H9 (cell line): Measurements from ENCODE around the gene HBD. TPM values are rescaled to one million over a fixed set of nuclear protein-coding genes. Genes with fewer than 3 reads are reported as not detected.

Experiments
- DNase-seq: peaks from one replicate; pipeline ENCODE4 v3.0.0-alpha.2; 2017
- H2AFZ ChIP-seq: one replicate; pipeline ENCODE4 v1.6.1; 2013; ENCODE audit warnings: mild to moderate bottlenecking, low read length, control low read depth, moderate library complexity
- H2AK5ac ChIP-seq: 2 replicates; pipeline ENCODE4 v1.6.1; 2013; ENCODE audit warnings: low read length, control low read depth, mixed read lengths; ENCODE audit not compliant: insufficient read length
- H2BK120ac ChIP-seq: one replicate; pipeline ENCODE4 v1.6.1; 2013; ENCODE audit warnings: low read depth, mild to moderate bottlenecking, low read length, control low read depth, inconsistent platforms; ENCODE audit not compliant: poor library complexity, severe bottlenecking
- H2BK12ac ChIP-seq: 2 replicates; pipeline ENCODE4 v1.6.1; 2013; ENCODE audit warnings: low read length, control low read depth, mixed read lengths, low read depth; ENCODE audit not compliant: insufficient read length
- H2BK15ac ChIP-seq: 2 replicates; pipeline ENCODE4 v1.6.1; 2013; ENCODE audit warnings: low read depth, low read length, control low read depth
- H2BK20ac ChIP-seq: one replicate; pipeline ENCODE4 v1.6.1; 2013; ENCODE audit warnings: low read depth, mild to moderate bottlenecking, low read length, control low read depth, inconsistent platforms; ENCODE audit not compliant: poor library complexity, severe bottlenecking
- H2BK5ac ChIP-seq: 2 replicates; pipeline ENCODE4 v1.6.1; 2013; ENCODE audit warnings: low read length, control low read depth, mixed read lengths; ENCODE audit not compliant: insufficient read length
- H3K14ac ChIP-seq: 2 replicates; pipeline ENCODE4 v1.6.1; 2013; ENCODE audit warnings: low read length, control low read depth; ENCODE audit not compliant: insufficient read depth
- H3K18ac ChIP-seq: 2 replicates; pipeline ENCODE4 v1.6.1; 2013; ENCODE audit warnings: low read depth, mild to moderate bottlenecking, mixed read lengths, low read length, control low read depth; ENCODE audit not compliant: insufficient read length
- H3K23ac ChIP-seq: 2 replicates; pipeline ENCODE4 v1.6.1; 2013; ENCODE audit warnings: low read length, control low read depth, mixed read lengths, low read depth; ENCODE audit not compliant: insufficient read length
- H3K23me2 ChIP-seq: 2 replicates; pipeline ENCODE4 v1.6.1; 2013; ENCODE audit warnings: low read depth, mild to moderate bottlenecking, mixed read lengths, low read length, control low read depth; ENCODE audit not compliant: insufficient read length, poor library complexity, severe bottlenecking
- H3K27ac ChIP-seq: 2 replicates; pipeline ENCODE4 v1.5.1; 2013; ENCODE audit warnings: low read length, control low read depth, mixed read lengths, low read depth; ENCODE audit not compliant: insufficient read length
- H3K27me3 ChIP-seq: 2 replicates; pipeline ENCODE4 v1.6.1; 2013; ENCODE audit warnings: low read length, control low read depth, inconsistent platforms; ENCODE audit not compliant: insufficient read depth
- H3K4ac ChIP-seq: 2 replicates; pipeline ENCODE4 v1.6.1; 2013; ENCODE audit warnings: low read depth, mild to moderate bottlenecking, control low read depth, inconsistent platforms, low read length, moderate library complexity
- H3K4me1 ChIP-seq: 2 replicates; pipeline ENCODE4 v1.6.1; 2013; ENCODE audit warnings: low read length, control low read depth, inconsistent platforms; ENCODE audit not compliant: insufficient read depth
- H3K4me2 ChIP-seq: 2 replicates; pipeline ENCODE4 v1.6.1; 2013; ENCODE audit warnings: low read length, control low read depth, mixed read lengths; ENCODE audit not compliant: insufficient read length, insufficient read depth
- H3K56ac ChIP-seq: 2 replicates; pipeline ENCODE4 v1.6.1; 2013; ENCODE audit warnings: low read depth, mild to moderate bottlenecking, mixed read lengths, low read length, control low read depth; ENCODE audit not compliant: insufficient read length
- H3K79me1 ChIP-seq: 2 replicates; pipeline ENCODE4 v1.6.1; 2013; ENCODE audit warnings: low read depth, mild to moderate bottlenecking, moderate library complexity, low read length, control low read depth, inconsistent platforms; ENCODE audit not compliant: insufficient read depth, poor library complexity, severe bottlenecking
- H3K79me2 ChIP-seq: 2 replicates; pipeline ENCODE4 v1.6.1; 2013; ENCODE audit warnings: low read length, control low read depth, inconsistent platforms; ENCODE audit not compliant: insufficient read depth
- H3K9ac ChIP-seq: 2 replicates; pipeline ENCODE4 v1.6.1; 2013; ENCODE audit warnings: low read length, control low read depth, mixed read lengths; ENCODE audit not compliant: insufficient read length; ENCODE audit errors: extremely low read depth
- H3K9me3 ChIP-seq: one replicate; pipeline ENCODE4 v1.6.1; 2013; ENCODE audit warnings: low read depth, low read length, inconsistent platforms; ENCODE audit not compliant: control insufficient read depth
- H3T11ph ChIP-seq: one replicate; pipeline ENCODE4 v1.6.1; 2013; ENCODE audit warnings: mild to moderate bottlenecking, low read length, control low read depth, inconsistent platforms
- H4K20me1 ChIP-seq: one replicate; pipeline ENCODE4 v1.6.1; 2013; ENCODE audit not compliant: control insufficient read depth, insufficient read length, insufficient read depth
- H4K5ac ChIP-seq: 2 replicates; pipeline ENCODE4 v1.6.1; 2013; ENCODE audit warnings: low read depth, mild to moderate bottlenecking, mixed read lengths, low read length, control low read depth; ENCODE audit not compliant: insufficient read length
- H4K8ac ChIP-seq: replicated peaks from 2 replicates; pipeline ENCODE4 v1.6.1; 2013; ENCODE audit warnings: low read length, control low read depth, mixed read lengths, low read depth; ENCODE audit not compliant: insufficient read length
- H4K91ac ChIP-seq: 2 replicates; pipeline ENCODE4 v1.6.1; 2013; ENCODE audit warnings: low read depth, mild to moderate bottlenecking, moderate library complexity, mixed read lengths, low read length, control low read depth; ENCODE audit not compliant: insufficient read length
- H3K27ac Mint-ChIP-seq, 3 experiments: 2 replicates in 2 of 3; 3 replicates in 1 of 3; pipeline ENCODE4 v1.8.0; 2020 to 2021; ENCODE audit warnings: mixed read lengths in 3 of 3, mild to moderate bottlenecking in 1 of 3, moderate library complexity in 1 of 3
- H3K27me3 Mint-ChIP-seq: 2 replicates; pipeline ENCODE4 v1.8.0; 2021; ENCODE audit warnings: low read depth, mild to moderate bottlenecking, moderate library complexity, mixed read lengths
- H3K36me3 Mint-ChIP-seq, 3 experiments: 2 replicates in 2 of 3; 3 replicates in 1 of 3; pipeline ENCODE4 v1.8.0; 2020 to 2021; ENCODE audit warnings: low read depth in 3 of 3, mixed read lengths in 3 of 3; ENCODE audit not compliant: insufficient read depth in 1 of 3
- H3K4me1 Mint-ChIP-seq, 2 experiments: 2 replicates each; pipeline ENCODE4 v1.8.0; 2020; ENCODE audit warnings: mixed read lengths in 2 of 2
- H3K4me3 Mint-ChIP-seq, 2 experiments: 2 replicates in 1 of 2; 3 replicates in 1 of 2; pipeline ENCODE4 v1.8.0; 2020 to 2021; ENCODE audit warnings: mild to moderate bottlenecking in 2 of 2, mixed read lengths in 2 of 2, moderate library complexity in 1 of 2
- H3K9me3 Mint-ChIP-seq, 2 experiments: 2 replicates in 1 of 2; 3 replicates in 1 of 2; pipeline ENCODE4 v1.8.0; 2020; ENCODE audit warnings: mild to moderate bottlenecking in 2 of 2, mixed read lengths in 2 of 2, moderate library complexity in 1 of 2
- CTCF ChIP-seq: fragments of 200-600 bp; sonication (generic); conservative IDR thresholded peaks from 3 replicates; pipeline ENCODE4 v1.8.0; 2021; ENCODE audit warnings: antibody characterized with exemption, mild to moderate bottlenecking
- WGBS: extraction: QIAGEN DNeasy Blood & Tissue Kit; methylation state at CpG from one replicate; pipeline ENCODE4 v1.1.7; 2013; ENCODE audit warnings: missing lambda C conversion rate, low lambda C conversion rate, mixed read lengths; ENCODE audit not compliant: insufficient read length; ENCODE audit errors: extremely low coverage; 5-methylcytosine and 5-hydroxymethylcytosine counted together
- total RNA-seq: library from RNA; stranded (reverse); gene quantifications from 2 replicates; pipeline ENCODE4 v1.2.1, GENCODE V29; 2021

Gene HBD
- total RNA-seq, 1 experiment from 2014 or later = not detected

- Histone ChIP-seq H4K91ac (no peak overlapping the region), H3K23ac (no peak overlapping the region), H3K23me2 (no peaks in the 10 kb centered on the region), H3K79me2 (no peaks in the 10 kb centered on the region), H2BK5ac (no peak overlapping the region), H2BK12ac (no peak overlapping the region), H3K27me3 (no peaks in the 10 kb centered on the region), H3K14ac (no peak overlapping the region), H3K79me1 (no peaks in the 10 kb centered on the region), H4K5ac (no peak overlapping the region), H4K8ac (no peak overlapping the region), H3T11ph (no peak overlapping the region), H3K27ac (no peak overlapping the region), H3K4me1 (no peaks in the 10 kb centered on the region), H2BK15ac (no peak overlapping the region), H3K9me3 (no peaks in the 10 kb centered on the region), H2BK120ac (no peak overlapping the region), H4K20me1 (no peaks in the 10 kb centered on the region), H3K4ac (no peak overlapping the region), H3K9ac (no peak overlapping the region), H3K56ac (no peak overlapping the region), H3K18ac (no peak overlapping the region), H3K4me2 (no peak overlapping the region), H2AFZ (no peak overlapping the region), H2AK5ac (no peak overlapping the region), H2BK20ac (no peak overlapping the region)
- Mint-ChIP-seq H3K27me3 (peaks cover 6% of the 10 kb centered on the region), H3K36me3 (no peaks in the 10 kb centered on the region), H3K9me3 (no peaks in the 10 kb centered on the region), H3K4me1 (no peaks in the 10 kb centered on the region), H3K4me3 (no peak overlapping the region), H3K27ac (no peak overlapping the region)
- DNase-seq = no peak
- no peak for TF ChIP-seq CTCF
- WGBS = no CpG with 5 or more reads among the region's 2 CpGs
Observed at GRCh38 chr11:5231111-5231510, 3.2 kb downstream of the HBD start.
